Ascending aorta (tissue), 2 donors: Measurements from ENCODE around the gene CNPY1. TPM values are rescaled to one million over a fixed set of nuclear protein-coding genes. Genes with fewer than 3 reads are reported as not detected.

Experiments
- DNase-seq, 2 donors: peaks; one replicate each; pipeline ENCODE4 v3.0.0-alpha.2; 2019; ENCODE audit warnings: low spot score in 2 of 2
- H3K27ac ChIP-seq, 2 donors: fragments of 200-600 bp; sonication (generic); one replicate each; pipeline ENCODE4 v1.5.1; 2016 to 2017; ENCODE audit warnings: mild to moderate bottlenecking in 1 of 2
- H3K27me3 ChIP-seq: fragments of 200-600 bp; sonication (generic); one replicate; pipeline ENCODE4 v1.5.1; 2017
- H3K36me3 ChIP-seq, 2 donors: fragments of 200-600 bp; sonication (generic); one replicate each; pipeline ENCODE4 v1.5.1; 2016
- H3K4me1 ChIP-seq, 2 donors: fragments of 200-600 bp; sonication (generic); one replicate each; pipeline ENCODE4 v1.5.1; 2016 to 2017; ENCODE audit warnings: mild to moderate bottlenecking in 1 of 2
- H3K4me3 ChIP-seq, 2 donors: fragments of 200-600 bp; sonication (generic); one replicate each; pipeline ENCODE4 v1.5.1; 2016 to 2017; ENCODE audit warnings: mild to moderate bottlenecking in 1 of 2
- H3K9me3 ChIP-seq, 2 donors: fragments of 200-600 bp; sonication (generic); one replicate each; pipeline ENCODE4 v1.5.1; 2016
- CTCF ChIP-seq, 3 experiments: fragments of 200-600 bp in 2 of 3; fragments of 450-650 bp in 1 of 3; sonication (generic) in 2 of 3; IDR thresholded peaks; one replicate each; pipeline ENCODE4 v1.5.1; 2016 to 2019; ENCODE audit warnings: antibody characterized with exemption in 3 of 3, mild to moderate bottlenecking in 1 of 3, moderate library complexity in 1 of 3
- intact Hi-C: fragments of 100-400 bp; cut with DNase I; formaldehyde crosslinking; loops from one replicate; pipeline ENCODE4 v1.15.1; 2023
- total RNA-seq: library from RNA; depleted of rRNA; stranded (reverse); fragments of >200 nt; gene quantifications from one replicate; pipeline ENCODE4 v1.1.0, GENCODE V29; 2016

The CNPY1 gene
- total RNA-seq, 1 donor from 2014 or later: not detected

- TF ChIP-seq CTCF (IDR thresholded peaks at IDR 0.05): no peak
- peaks cover 6 to 15% of the 10 kb centered on the region in 2 donors for H3K4me1 ChIP-seq
- DNase-seq: no peak
- no peak overlapping the region for H3K4me3 ChIP-seq
- no peaks in the 10 kb centered on the region for H3K36me3 ChIP-seq
- H3K9me3 ChIP-seq: no peaks in the 10 kb centered on the region
- intact Hi-C loops: no loop called here
- H3K27me3 ChIP-seq: peaks cover 23% of the 10 kb centered on the region
- H3K27ac ChIP-seq: no peak overlapping the region
Observed at GRCh38 chr7:155452505-155453295, 93.7 kb downstream of the CNPY1 start.

DNA sequence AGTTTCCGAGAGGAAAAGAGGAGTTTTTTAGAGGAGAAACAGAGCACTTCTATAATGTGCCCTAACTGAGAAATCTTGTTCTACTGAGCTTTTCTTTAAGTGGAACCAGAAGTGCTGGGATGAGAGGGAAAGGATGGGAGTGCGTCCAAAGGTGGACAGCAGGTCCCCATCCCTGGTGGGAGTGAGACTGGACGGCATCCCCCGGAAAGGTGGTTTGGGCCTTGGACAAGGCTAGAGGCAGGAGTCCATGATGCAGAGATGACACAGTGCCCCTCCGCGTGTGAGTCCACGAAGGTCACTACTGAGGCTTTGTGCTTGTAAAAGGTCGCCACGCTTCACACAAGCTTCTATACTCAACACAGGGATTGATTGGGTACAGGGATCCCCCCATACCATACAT lies 94.5 kb downstream of the CNPY1 start:
- H3K36me3 ChIP-seq: no peaks in the 10 kb centered on the region
- H3K27ac ChIP-seq: no peak overlapping the region
- H3K4me1 ChIP-seq: peaks cover 2 to 11% of the 10 kb centered on the region in 2 donors
- TF ChIP-seq CTCF (IDR thresholded peaks at IDR 0.05): no peak
- intact Hi-C loops: no loop called here
- no peak for DNase-seq
- no peak overlapping the region for H3K4me3 ChIP-seq
- peaks cover 23% of the 10 kb centered on the region for H3K27me3 ChIP-seq
- H3K9me3 ChIP-seq: no peaks in the 10 kb centered on the region

Other genes with a start within 250 kb of the CNPY1 start
- gene INSIG1, start 248.7 kb downstream of the CNPY1 start, total RNA-seq: 18.0 TPM
- not detected for gene EN2, start 88.4 kb downstream of the CNPY1 start, total RNA-seq
- gene RBM33, start 98.1 kb upstream of the CNPY1 start, total RNA-seq: 44.2 TPM